Neural cell (in vitro differentiated cells): ENCODE results near the gene CACNB2.

Experiments used
- EZH2 ChIP-seq: fragments of 200-600, 300-800 bp; shearing (Covaris generic), sonication (generic); IDR thresholded peaks from 2 replicates; pipeline ENCODE4 v1.6.1; 2014; ENCODE audit warnings: antibody characterized with exemption, low read length, borderline replicate concordance, mild to moderate bottlenecking; ENCODE audit not compliant: insufficient read depth, poor library complexity, severe bottlenecking
- POLR2AphosphoS5 ChIP-seq: IDR thresholded peaks from 2 replicates; pipeline ENCODE4 v1.6.1; 2012
- RAD21 ChIP-seq: fragments of 450-650 bp; conservative IDR thresholded peaks from 2 replicates; pipeline ENCODE4 v1.6.1; 2014; ENCODE audit warnings: antibody characterized with exemption, mild to moderate bottlenecking, moderate library complexity
- TAF1 ChIP-seq: IDR thresholded peaks from 2 replicates; pipeline ENCODE4 v1.6.1; 2012; ENCODE audit warnings: low read depth
- TF ChIP-seq, protein P1 (sequence below): fragments of 450-650 bp; IDR thresholded peaks from 2 replicates; pipeline ENCODE4 v1.5.1; 2014; ENCODE audit warnings: antibody characterized with exemption, mild to moderate bottlenecking, moderate library complexity; ENCODE audit not compliant: poor library complexity, severe bottlenecking
- TF ChIP-seq, protein P2 (sequence below): IDR thresholded peaks from 2 replicates; pipeline ENCODE4 v1.6.1; 2012; ENCODE audit warnings: borderline replicate concordance

DNA sequence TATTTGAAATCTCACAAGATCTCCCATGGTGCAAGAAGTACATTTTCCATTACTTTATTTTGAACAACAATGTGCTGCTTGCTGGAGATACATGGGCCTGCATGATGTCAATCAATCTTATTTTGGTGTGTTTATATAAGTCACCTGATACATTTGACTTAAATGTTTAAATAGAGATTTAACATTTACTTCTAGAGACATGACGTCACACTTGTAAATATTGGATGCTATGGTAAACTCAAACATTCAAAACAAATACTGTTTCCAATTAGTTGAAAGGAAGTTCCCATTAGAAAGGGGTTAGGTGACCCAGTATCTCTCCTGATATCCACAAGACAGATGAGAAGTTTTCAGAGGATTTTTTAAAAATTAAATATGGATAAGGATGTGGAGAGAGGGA, 296.7 kb downstream of the CACNB2 start:
- TF ChIP-seq POLR2AphosphoS5 (no peak), TAF1 (no peak), EZH2 (no peak), RAD21 (no peak)
- TF ChIP-seq, protein P1, sequence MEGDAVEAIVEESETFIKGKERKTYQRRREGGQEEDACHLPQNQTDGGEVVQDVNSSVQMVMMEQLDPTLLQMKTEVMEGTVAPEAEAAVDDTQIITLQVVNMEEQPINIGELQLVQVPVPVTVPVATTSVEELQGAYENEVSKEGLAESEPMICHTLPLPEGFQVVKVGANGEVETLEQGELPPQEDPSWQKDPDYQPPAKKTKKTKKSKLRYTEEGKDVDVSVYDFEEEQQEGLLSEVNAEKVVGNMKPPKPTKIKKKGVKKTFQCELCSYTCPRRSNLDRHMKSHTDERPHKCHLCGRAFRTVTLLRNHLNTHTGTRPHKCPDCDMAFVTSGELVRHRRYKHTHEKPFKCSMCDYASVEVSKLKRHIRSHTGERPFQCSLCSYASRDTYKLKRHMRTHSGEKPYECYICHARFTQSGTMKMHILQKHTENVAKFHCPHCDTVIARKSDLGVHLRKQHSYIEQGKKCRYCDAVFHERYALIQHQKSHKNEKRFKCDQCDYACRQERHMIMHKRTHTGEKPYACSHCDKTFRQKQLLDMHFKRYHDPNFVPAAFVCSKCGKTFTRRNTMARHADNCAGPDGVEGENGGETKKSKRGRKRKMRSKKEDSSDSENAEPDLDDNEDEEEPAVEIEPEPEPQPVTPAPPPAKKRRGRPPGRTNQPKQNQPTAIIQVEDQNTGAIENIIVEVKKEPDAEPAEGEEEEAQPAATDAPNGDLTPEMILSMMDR: no peak
- TF ChIP-seq, protein P2, sequence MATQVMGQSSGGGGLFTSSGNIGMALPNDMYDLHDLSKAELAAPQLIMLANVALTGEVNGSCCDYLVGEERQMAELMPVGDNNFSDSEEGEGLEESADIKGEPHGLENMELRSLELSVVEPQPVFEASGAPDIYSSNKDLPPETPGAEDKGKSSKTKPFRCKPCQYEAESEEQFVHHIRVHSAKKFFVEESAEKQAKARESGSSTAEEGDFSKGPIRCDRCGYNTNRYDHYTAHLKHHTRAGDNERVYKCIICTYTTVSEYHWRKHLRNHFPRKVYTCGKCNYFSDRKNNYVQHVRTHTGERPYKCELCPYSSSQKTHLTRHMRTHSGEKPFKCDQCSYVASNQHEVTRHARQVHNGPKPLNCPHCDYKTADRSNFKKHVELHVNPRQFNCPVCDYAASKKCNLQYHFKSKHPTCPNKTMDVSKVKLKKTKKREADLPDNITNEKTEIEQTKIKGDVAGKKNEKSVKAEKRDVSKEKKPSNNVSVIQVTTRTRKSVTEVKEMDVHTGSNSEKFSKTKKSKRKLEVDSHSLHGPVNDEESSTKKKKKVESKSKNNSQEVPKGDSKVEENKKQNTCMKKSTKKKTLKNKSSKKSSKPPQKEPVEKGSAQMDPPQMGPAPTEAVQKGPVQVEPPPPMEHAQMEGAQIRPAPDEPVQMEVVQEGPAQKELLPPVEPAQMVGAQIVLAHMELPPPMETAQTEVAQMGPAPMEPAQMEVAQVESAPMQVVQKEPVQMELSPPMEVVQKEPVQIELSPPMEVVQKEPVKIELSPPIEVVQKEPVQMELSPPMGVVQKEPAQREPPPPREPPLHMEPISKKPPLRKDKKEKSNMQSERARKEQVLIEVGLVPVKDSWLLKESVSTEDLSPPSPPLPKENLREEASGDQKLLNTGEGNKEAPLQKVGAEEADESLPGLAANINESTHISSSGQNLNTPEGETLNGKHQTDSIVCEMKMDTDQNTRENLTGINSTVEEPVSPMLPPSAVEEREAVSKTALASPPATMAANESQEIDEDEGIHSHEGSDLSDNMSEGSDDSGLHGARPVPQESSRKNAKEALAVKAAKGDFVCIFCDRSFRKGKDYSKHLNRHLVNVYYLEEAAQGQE: no peak
